ENCODE measurements around the gene PLRG1.

The PLRG1 gene

GRCh38 chr4:154573190-154573870, 23.1 kb upstream of the PLRG1 start:
- no peak for DNase-seq

- no peak for DNase-seq
Observed at GRCh38 chr4:154569584-154569983, 19.4 kb upstream of the PLRG1 start.

- DNase-seq = no peak
Observed at GRCh38 chr4:154569028-154569427, 18.8 kb upstream of the PLRG1 start.

GRCh38 chr4:154566639-154567204, 16.5 kb upstream of the PLRG1 start:
- no peak for DNase-seq

- no peak for DNase-seq
Observed at GRCh38 chr4:154565704-154566103, 15.5 kb upstream of the PLRG1 start.

- no peak for DNase-seq
Observed at GRCh38 chr4:154564311-154564710, 14.1 kb upstream of the PLRG1 start.

- DNase-seq = no peak
Observed at GRCh38 chr4:154562697-154563254, 12.6 kb upstream of the PLRG1 start, which contains the start of gene FGB. TSS of gene FGB (plus strand) at chr4:154563011. CDS start at chr4:154563019, 8 bp downstream.

- DNase-seq = no peak
Observed at GRCh38 chr4:154560824-154561231, 10.6 kb upstream of the PLRG1 start.

- no peak for DNase-seq
Observed at GRCh38 chr4:154560419-154560801, 10.2 kb upstream of the PLRG1 start.

GRCh38 chr4:154559494-154560418, 9.6 kb upstream of the PLRG1 start:
- DNase-seq = no peak

GRCh38 chr4:154559141-154559493, 8.9 kb upstream of the PLRG1 start:
- DNase-seq = no peak

GRCh38 chr4:154551872-154552686, 1.9 kb upstream of the PLRG1 start:
- peak; percentile 78 for DNase-seq

GRCh38 chr4:154545689-154546088, 4.5 kb downstream of the PLRG1 start:
- DNase-seq = no peak

- DNase-seq = no peak
Observed at GRCh38 chr4:154542271-154542879, 7.8 kb downstream of the PLRG1 start.

GRCh38 chr4:154534296-154534695, 15.9 kb downstream of the PLRG1 start:
- no peak for DNase-seq

- DNase-seq = no peak
Observed at GRCh38 chr4:154529728-154530519, 20.3 kb downstream of the PLRG1 start.

GRCh38 chr4:154528869-154529268, 21.3 kb downstream of the PLRG1 start:
- no peak for DNase-seq

- DNase-seq = no peak
Observed at GRCh38 chr4:154527308-154527707, 22.9 kb downstream of the PLRG1 start.

- DNase-seq = no peak
Observed at GRCh38 chr4:154526151-154526550, 24.0 kb downstream of the PLRG1 start.

- no peak for DNase-seq
Observed at GRCh38 chr4:154521607-154522006, 28.6 kb downstream of the PLRG1 start.

GRCh38 chr4:154519214-154519613, 31.0 kb downstream of the PLRG1 start:
- DNase-seq = no peak
